OCI-M2 (cell line): ENCODE data around the gene NSD1.

Experiments used
- DNase-seq: peaks from one replicate; lab custom pipeline; 2025; ENCODE audit not compliant: unreplicated experiment; lab: John Stamatoyannopoulos, UW

The NSD1 gene

GRCh38 chr5:177306674-177307543 is 173.3 kb downstream of the NSD1 start:
- DNase-seq, result no peak

- DNase-seq, result no peak
These were observed 174.2 kb downstream of the NSD1 start for GRCh38 chr5:177307544-177308363.

- DNase-seq, result no peak
These were observed 175.2 kb downstream of the NSD1 start for GRCh38 chr5:177308740-177309139.

GRCh38 chr5:177309351-177310191 is 176.0 kb downstream of the NSD1 start:
- peak; percentile 38 for DNase-seq

- DNase-seq, result no peak
These were observed 176.8 kb downstream of the NSD1 start for GRCh38 chr5:177310332-177310731.

- DNase-seq, result no peak
These were observed 177.3 kb downstream of the NSD1 start for GRCh38 chr5:177310757-177311391.

GRCh38 chr5:177311392-177311722 is 177.8 kb downstream of the NSD1 start:
- no peak for DNase-seq

GRCh38 chr5:177311723-177312648 is 178.4 kb downstream of the NSD1 start, which contains the start of gene MXD3:
MXD3 (minus strand) TSS chr5:177311898; CDS start chr5:177311830, 68 bp downstream.
- peak; percentile 81 for DNase-seq

- no peak for DNase-seq
These were observed 179.1 kb downstream of the NSD1 start for GRCh38 chr5:177312649-177313181.

GRCh38 chr5:177313561-177314259 is 180.1 kb downstream of the NSD1 start:
- DNase-seq, result no peak

- no peak for DNase-seq
These were observed 181.1 kb downstream of the NSD1 start for GRCh38 chr5:177314376-177315342.

- no peak for DNase-seq
These were observed 181.8 kb downstream of the NSD1 start for GRCh38 chr5:177315411-177315810.

GRCh38 chr5:177316005-177316404 is 182.4 kb downstream of the NSD1 start:
- no peak for DNase-seq

GRCh38 chr5:177317959-177318377 is 184.4 kb downstream of the NSD1 start:
- peak; percentile 13 for DNase-seq

GRCh38 chr5:177319913-177320588 is 186.5 kb downstream of the NSD1 start:
- DNase-seq, result no peak

- peak; percentile 30 for DNase-seq
These were observed 187.3 kb downstream of the NSD1 start for GRCh38 chr5:177320879-177321278.

- DNase-seq, result no peak
These were observed 192.4 kb downstream of the NSD1 start for GRCh38 chr5:177325868-177326381.
